ENCODE measurements around the gene POLR1A.
A peak's percentile ranks its signal among the peaks of the same experiment; 100 is the strongest.

- TF ChIP-seq POLR2AphosphoS5 (IDR thresholded peaks at IDR 0.05; ENCODE audit: insufficient read depth, low read depth, low read length) (peak; percentile 80), CTCF (IDR thresholded peaks at IDR 0.05; ENCODE audit: extremely low read depth in 1 of 2, insufficient read depth in 1 of 2, low read depth in 1 of 2, low read length in 2 of 2) (no peak)
Measured at GRCh38 chr2:86105969-86106945, 571 bp upstream of the POLR1A start, which contains the start of gene PTCD3.

Measured in endothelial cell of umbilical vein (primary cell).